Stimulated activated CD8-positive, alpha-beta memory T cell treated with anti-CD3 and anti-CD28 coated beads, Interleukin-4, amount 100 ng/mL, for 4 hours (primary cell): ENCODE measurements around the gene DNAJB7.
"Not testable (repeated sequence)": the region's sequence is repeated elsewhere in the genome, so short reads cannot be mapped to it uniquely, and the experiment has no call there.

ENCODE experiments used
- DNase-seq, 2 donors: peaks; one replicate each; pipeline ENCODE4 v3.0.0-alpha.2; 2020; ENCODE audit warnings: low read depth in 2 of 2, low spot score in 1 of 2

The DNAJB7 gene

DNA sequence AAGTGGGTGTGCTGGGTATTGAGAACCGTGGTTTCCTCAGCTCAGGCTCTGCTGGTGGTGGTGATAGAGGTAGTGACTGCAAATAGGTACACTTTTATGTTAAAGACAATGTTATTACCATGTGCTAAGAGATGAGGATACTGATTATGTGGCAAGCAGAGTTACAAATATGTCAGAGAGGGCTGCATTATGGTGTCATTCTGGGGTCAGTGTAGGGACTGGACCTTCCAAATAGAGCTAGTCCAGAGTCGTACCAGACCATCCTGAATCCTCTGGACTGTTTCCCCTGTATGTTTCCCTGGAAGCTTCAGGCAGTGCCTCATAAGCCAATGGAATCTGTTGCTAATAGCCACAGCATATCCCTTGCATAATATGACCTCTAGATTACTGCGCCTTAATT, at the start of gene DNAJB7:
DNAJB7 (minus strand) TSS at position 101 of the 400 bp plus-strand sequence. CDS start 119 bp downstream, outside the sequence.
- DNase-seq: no peak

DNA sequence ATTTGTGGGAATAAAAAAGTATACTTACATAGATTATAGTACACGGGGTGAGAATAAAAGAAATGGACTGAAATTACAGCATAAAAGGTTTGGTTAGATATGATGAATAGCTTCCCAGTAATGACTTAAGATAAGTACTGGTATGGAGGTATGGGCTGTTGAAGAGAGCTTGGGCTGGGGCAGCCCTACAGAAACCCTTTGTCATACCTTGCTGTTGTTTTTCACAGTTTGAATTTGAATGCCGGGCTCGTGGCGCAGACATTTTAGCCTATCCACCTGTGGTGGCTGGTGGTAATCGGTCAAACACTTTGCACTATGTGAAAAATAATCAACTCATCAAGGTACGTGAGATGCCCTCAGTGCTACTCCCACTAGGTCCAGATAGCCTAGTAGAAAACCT, 47.0 kb upstream of the DNAJB7 start:
- no peak for DNase-seq

DNA sequence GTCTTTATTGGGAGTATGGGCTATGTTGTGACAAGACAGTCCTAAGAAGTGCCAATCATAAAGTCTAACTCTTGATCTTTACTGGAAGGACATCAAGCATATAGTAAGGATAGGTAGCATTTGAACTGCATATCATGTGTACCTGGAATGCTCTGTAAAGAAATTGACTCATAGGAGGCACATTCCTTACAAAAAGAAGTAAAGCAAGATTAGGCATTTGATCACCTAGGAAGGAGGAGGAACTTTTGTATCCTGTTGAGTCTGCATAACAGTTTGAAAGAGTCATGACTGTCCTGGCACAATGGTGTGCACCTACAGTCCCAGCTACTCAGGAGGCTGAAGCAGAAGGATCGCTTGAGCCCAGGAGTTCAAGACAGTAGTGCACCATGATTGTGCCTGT, 42.2 kb upstream of the DNAJB7 start:
- no peak for DNase-seq

GRCh38 chr22:40898850-40899357, 37.0 kb upstream of the DNAJB7 start:
- DNase-seq: no peak

DNA sequence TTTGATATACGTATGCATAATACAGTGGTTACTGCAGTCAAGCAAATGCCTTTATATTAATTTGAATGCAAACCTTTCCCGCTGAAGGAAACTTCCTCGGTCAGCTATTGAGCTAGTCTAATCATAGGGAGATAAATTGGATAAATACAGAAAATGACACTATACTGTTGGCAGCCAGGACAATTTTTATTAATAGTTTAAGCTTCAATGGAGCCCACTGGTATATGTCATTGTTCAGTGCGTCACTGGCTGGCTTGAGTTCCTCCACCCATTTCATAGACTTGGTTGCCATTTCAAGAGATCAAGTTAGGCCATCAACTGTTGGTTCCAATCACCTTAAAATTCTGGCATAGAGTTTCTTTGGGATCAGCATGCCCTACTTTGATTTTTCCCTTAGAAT, 32.5 kb upstream of the DNAJB7 start:
- no peak for DNase-seq

GRCh38 chr22:40890881-40891280, 29.0 kb upstream of the DNAJB7 start:
- DNase-seq: no peak

- no peak for DNase-seq
Observed at GRCh38 chr22:40889116-40889515, 27.2 kb upstream of the DNAJB7 start.

DNA sequence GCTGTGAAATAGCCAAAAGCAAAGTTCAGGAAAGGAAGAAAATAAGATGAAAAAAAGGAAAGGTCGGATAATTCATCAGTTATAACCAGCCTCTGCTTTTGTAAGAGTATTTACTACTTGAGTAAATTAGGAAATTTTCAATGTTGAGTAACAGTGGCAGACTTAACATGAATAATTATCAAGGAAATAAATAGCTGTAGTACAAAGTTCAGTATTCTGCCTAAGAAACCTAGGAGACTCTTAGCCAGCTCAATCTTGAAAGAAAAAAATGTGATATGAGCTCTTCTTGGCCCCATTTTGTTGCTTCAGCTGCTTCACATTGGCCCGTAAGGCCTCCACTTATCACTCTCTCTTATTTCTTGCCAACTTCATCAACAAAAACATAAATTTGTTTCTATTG, 17.0 kb upstream of the DNAJB7 start:
- no peak for DNase-seq

- no peak for DNase-seq
Observed at GRCh38 chr22:40877488-40877887, 15.6 kb upstream of the DNAJB7 start.

DNA sequence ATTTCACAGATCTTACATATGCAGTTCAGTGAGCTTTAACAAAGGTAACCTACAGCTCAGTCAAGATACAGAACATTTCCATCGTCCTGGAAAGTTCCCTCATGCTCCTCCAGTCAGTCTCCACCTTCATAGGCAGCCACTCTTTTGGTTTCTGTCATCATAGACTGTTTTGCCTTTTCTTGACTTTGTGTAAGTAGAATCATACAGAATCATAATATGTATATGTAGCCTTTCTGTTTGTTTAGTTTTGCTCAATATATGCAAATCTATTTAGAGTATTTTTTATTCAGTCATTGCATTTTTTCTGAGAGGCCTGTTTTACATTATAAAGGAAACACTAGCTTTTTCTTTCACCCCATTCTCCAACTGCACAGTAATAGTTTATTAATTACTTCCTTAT, 15.0 kb upstream of the DNAJB7 start:
- DNase-seq: no peak

DNA sequence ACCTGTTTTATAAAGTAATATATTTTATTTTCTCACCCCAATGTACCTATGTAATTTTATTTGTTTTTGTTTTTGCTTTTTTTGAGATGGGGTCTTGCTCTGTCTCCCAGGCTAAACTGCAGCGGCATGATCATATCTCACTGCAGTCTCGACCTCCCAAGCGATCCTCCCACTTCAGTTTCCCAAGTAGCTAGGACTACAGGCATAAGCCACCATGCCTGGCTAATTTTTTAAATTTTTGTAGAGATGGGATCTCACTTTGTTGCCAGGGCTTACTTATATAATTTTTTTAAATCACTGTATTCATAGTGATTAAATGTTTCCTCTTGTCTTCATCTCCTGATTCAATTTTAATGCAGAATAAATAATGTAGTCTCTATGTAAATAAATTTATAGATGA, 13.2 kb upstream of the DNAJB7 start:
- DNase-seq: no peak

- no peak for DNase-seq
Observed at GRCh38 chr22:40874016-40874415, 12.1 kb upstream of the DNAJB7 start.

- DNase-seq: not testable (repeated sequence)
Observed at GRCh38 chr22:40868379-40868778, 6.5 kb upstream of the DNAJB7 start.

GRCh38 chr22:40867109-40867508, 5.2 kb upstream of the DNAJB7 start:
- no peak for DNase-seq

GRCh38 chr22:40862537-40862936, 624 bp upstream of the DNAJB7 start:
- DNase-seq: no peak

DNA sequence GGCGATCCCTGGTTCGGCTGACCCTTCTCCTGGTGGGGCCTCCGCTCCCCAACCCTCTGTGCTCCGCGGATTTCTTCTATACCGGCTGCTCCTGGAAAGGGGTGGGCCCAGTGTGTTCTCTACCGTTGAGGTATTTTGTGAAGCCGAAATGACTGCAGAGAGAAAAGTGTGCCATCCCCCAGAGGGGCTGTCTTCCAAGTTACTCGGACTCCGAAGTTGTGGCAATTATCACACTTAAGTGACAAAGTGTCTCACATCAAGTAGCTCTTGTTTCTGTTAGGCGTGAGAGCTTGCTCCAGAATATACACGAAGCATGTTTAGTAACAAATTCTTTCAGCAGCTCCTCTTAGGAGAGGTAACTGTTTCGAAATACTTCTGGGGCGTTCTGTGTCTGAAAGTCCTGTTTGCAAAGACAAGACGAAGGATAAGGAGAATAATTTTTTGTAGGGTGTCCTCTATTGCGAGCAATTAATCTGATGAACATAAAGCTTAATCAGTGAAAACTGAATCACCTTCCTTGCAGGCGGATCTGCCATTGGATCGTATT, 4.5 kb downstream of the DNAJB7 start:
- DNase-seq: peak in 1 of 2 donors; percentile 2

GRCh38 chr22:40856513-40857308, 5.2 kb downstream of the DNAJB7 start, which contains the start of the genes ST13 and XPNPEP3:
TSS of gene ST13 (minus strand) at chr22:40856639. CDS start at chr22:40856540, 99 bp downstream.
TSS of gene XPNPEP3 (plus strand) at chr22:40857148. CDS start at chr22:40857182, 34 bp downstream.
- peak; percentile 93 to 95 for DNase-seq

GRCh38 chr22:40855979-40856512, 5.9 kb downstream of the DNAJB7 start:
- DNase-seq: peak; percentile 2 to 11

DNA sequence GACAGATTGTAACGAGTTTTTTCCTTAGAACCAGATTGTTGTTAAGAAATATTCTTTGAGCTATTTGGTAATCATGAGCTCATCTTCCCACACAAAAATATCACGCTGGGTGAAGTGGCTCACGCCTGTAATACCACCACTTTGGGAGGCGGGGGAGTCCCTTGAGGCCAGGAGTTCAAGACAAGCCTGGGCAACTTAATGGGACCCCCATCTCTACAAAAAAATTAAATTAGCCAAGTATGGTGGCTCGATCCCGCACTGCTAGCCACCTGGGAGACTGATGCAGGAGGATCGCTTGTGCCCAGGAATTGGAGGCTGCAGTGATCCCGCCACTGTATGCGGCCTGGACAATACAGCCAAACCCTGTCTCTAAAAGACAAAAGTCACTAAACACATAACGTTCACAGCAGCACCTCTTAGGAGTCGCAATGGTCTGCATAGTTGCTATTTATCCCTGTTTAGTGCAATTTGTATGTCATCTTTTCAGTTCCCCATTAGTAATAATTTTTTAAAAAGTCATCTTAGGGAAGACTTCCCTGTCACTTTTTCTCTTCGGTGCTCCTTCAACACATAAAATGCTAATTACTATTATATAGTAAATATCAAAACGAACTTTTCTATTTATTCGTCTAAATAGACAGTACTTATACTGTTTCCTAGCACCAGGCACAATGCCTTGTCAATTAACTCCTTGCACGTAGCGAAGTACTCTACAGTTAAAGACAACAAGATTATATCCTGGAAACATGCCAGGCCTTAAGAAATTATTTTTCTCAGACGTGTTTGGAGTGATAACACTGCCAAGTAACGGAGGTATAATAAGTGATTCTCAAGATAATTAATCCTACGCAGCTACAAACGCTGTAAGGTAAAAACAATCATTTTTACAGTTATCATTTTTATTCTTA, 6.6 kb downstream of the DNAJB7 start:
- no peak for DNase-seq

DNA sequence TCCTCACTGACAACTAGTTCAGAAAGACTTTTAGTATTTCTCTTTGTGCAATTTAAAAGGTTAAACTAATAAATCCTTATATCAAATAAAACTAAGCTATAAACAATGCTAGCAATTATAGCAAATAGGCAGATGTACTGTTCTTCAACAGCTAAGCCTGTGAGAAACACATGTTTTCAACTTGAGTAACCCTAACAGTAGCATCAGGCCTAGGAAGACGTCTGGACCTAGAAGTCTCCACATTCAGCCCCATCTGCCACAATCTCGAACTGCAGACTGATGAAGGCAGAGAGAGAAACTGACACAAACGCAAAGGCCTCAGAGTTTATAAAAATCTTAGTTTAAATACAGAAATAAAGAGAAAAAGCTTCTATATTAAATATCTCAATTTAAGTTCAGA, 8.0 kb downstream of the DNAJB7 start:
- no peak for DNase-seq

DNA sequence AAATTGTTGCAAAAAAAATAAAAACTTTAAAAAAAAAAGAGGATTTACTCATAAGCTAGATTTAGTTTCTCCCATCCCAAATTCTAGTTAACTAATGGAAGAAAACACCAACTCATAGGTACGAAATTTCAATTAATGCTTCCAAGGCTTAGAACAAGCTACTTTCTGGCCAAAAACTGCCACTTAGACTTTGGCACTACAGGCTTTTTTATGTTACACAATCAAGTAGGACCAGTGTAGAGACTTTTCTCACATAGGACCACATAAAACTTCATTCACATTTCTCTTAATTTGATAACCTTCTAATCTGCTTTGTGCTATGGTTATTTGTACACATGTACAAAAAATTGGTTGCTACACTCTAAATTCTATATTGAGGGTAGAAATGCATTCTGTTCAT, 8.6 kb downstream of the DNAJB7 start:
- no peak for DNase-seq
